Endothelial cell of umbilical vein (primary cell): ENCODE data around the gene PSMD3. TPM values are rescaled to one million over a fixed set of nuclear protein-coding genes. Genes with fewer than 3 reads are reported as not detected.

Source experiments
- BruUV-seq: library from RNA; stranded (reverse); fragments of 400-500 nt; replicated peaks from 2 replicates; lab custom pipeline; 2021; lab: Mats Ljungman, UMichigan
- CTCF ChIA-PET: fragments of 300-600, 350-600 bp; sonication (Branson Sonifier 250); formaldehyde crosslinking; loops from one replicate; lab custom pipeline; 2021; ENCODE audit warnings: antibody characterized with exemption, inconsistent platforms; lab: Charles Lee
- POLR2A ChIA-PET: fragments of 300-600, 350-600 bp; sonication (Branson Sonifier 250); formaldehyde crosslinking; loops from one replicate; lab custom pipeline; 2021; ENCODE audit warnings: antibody characterized with exemption, inconsistent platforms; lab: Charles Lee
- DNase-seq: peaks from one replicate; pipeline ENCODE4 v3.0.0-alpha.2; 2011; ENCODE audit warnings: low read depth, low spot score
- FAIRE-seq: peaks from 2 replicates; lab custom pipeline; 2011; peaks lifted over from hg19 to GRCh38; lab: Jason Lieb, UNC
- H2AFZ ChIP-seq: 2 replicates; pipeline ENCODE4 v1.6.0; 2012; ENCODE audit warnings: low read depth, low read length, control low read depth, inconsistent platforms
- H3K27ac ChIP-seq: 2 replicates; pipeline ENCODE4 v1.5.1; 2011; ENCODE audit warnings: low read depth, mild to moderate bottlenecking, control low read depth, low read length, moderate library complexity; ENCODE audit not compliant: insufficient read depth
- H3K27me3 ChIP-seq, 2 experiments: 2 replicates each; pipeline versions ENCODE4 v1.6.0 to v1.6.1; 2011; ENCODE audit warnings: low read length in 2 of 2, mixed read lengths in 1 of 2; ENCODE audit not compliant: control insufficient read depth in 2 of 2, insufficient read depth in 2 of 2
- H3K36me3 ChIP-seq, 2 experiments: 2 replicates in 1 of 2; 3 replicates in 1 of 2; pipeline ENCODE4 v1.5.1; 2011; ENCODE audit warnings: low read length in 2 of 2, mild to moderate bottlenecking in 1 of 2, moderate library complexity in 1 of 2; ENCODE audit not compliant: control insufficient read depth in 2 of 2, insufficient read depth in 2 of 2; ENCODE audit errors: extremely low read depth in 1 of 2
- H3K4me1 ChIP-seq: 3 replicates; pipeline ENCODE4 v1.5.1; 2011; ENCODE audit warnings: mild to moderate bottlenecking, low read length; ENCODE audit not compliant: control insufficient read depth, insufficient read depth; ENCODE audit errors: extremely low read depth
- H3K4me2 ChIP-seq: 2 replicates; pipeline ENCODE4 v1.6.1; 2011; ENCODE audit warnings: low read length, control low read depth, mixed read lengths; ENCODE audit not compliant: insufficient read depth
- H3K4me3 ChIP-seq, 3 experiments: fragments of 200-600 bp in 1 of 3; sonication (generic), shearing (Covaris generic) in 1 of 3; replicated peaks in 1 of 3; 2 replicates each; pipeline ENCODE4 v1.5.1; 2011 to 2016; ENCODE audit warnings: control low read depth in 3 of 3, low read length in 3 of 3, mild to moderate bottlenecking in 2 of 3, inconsistent platforms in 1 of 3, low read depth in 1 of 3, moderate library complexity in 1 of 3; ENCODE audit not compliant: insufficient read depth in 1 of 3
- H3K79me2 ChIP-seq: 2 replicates; pipeline ENCODE4 v1.6.0; 2012; ENCODE audit warnings: low read length, inconsistent platforms; ENCODE audit not compliant: control insufficient read depth, insufficient read depth
- H3K9ac ChIP-seq: replicated peaks from 2 replicates; pipeline ENCODE3; 2011; ENCODE audit warnings: low read length, control low read depth; ENCODE audit not compliant: insufficient read depth; ENCODE audit errors: extremely low read depth
- H3K9me1 ChIP-seq: replicated peaks from 3 replicates; pipeline ENCODE4 v1.6.0; 2011; ENCODE audit warnings: mild to moderate bottlenecking, low read length; ENCODE audit not compliant: control insufficient read depth, insufficient read depth; ENCODE audit errors: extremely low read depth
- H3K9me3 ChIP-seq: replicated peaks from 2 replicates; pipeline ENCODE4 v1.5.1; 2012; ENCODE audit warnings: low read length, inconsistent platforms; ENCODE audit not compliant: control insufficient read depth, insufficient read depth
- H4K20me1 ChIP-seq: replicated peaks from 2 replicates; pipeline ENCODE3; 2011; ENCODE audit warnings: mild to moderate bottlenecking, low read length; ENCODE audit not compliant: control insufficient read depth, insufficient read depth; ENCODE audit errors: extremely low read depth
- EZH2 ChIP-seq: IDR thresholded peaks from 2 replicates; pipeline ENCODE4 v1.6.1; 2012; ENCODE audit warnings: borderline replicate concordance, low read depth, mild to moderate bottlenecking, moderate library complexity, low read length, inconsistent platforms; ENCODE audit not compliant: severe bottlenecking
- FOS ChIP-seq: IDR thresholded peaks from 2 replicates; pipeline ENCODE4 v1.6.1; 2011; ENCODE audit warnings: mild to moderate bottlenecking, low read length, moderate library complexity, borderline replicate concordance; ENCODE audit not compliant: insufficient read depth
- GATA2 ChIP-seq: IDR thresholded peaks from 2 replicates; pipeline ENCODE4 v1.7.0; 2011; ENCODE audit warnings: low read depth, mild to moderate bottlenecking, moderate library complexity, mixed read lengths, low read length; ENCODE audit not compliant: insufficient read length, insufficient read depth
- JUN ChIP-seq: IDR thresholded peaks from 2 replicates; pipeline ENCODE4 v1.6.1; 2011; ENCODE audit warnings: borderline replicate concordance, low read depth; ENCODE audit not compliant: insufficient read length, insufficient read depth
- MYC ChIP-seq: IDR thresholded peaks from one replicate; pipeline ENCODE4 v1.6.1; 2011; ENCODE audit warnings: mild to moderate bottlenecking, low read depth, low read length
- POLR2A ChIP-seq: IDR thresholded peaks from 2 replicates; pipeline ENCODE4 v1.6.1; 2012; ENCODE audit warnings: low read depth, mild to moderate bottlenecking, control low read depth, low read length
- POLR2AphosphoS5 ChIP-seq: IDR thresholded peaks from 2 replicates; pipeline ENCODE4 v1.6.1; 2012; ENCODE audit warnings: low read depth, mild to moderate bottlenecking, control low read depth, low read length, moderate library complexity; ENCODE audit not compliant: insufficient read depth
- dilution Hi-C: fragments of 300-500 bp; cut with MboI; formaldehyde crosslinking; loops from one replicate; pipeline ENCODE4 v1.15.0; 2019; ENCODE audit warnings: low sequenced_read_pairs; ENCODE audit not compliant: extremely low pct_ligation_motif_present
- intact Hi-C: fragments of 100-400 bp; cut with micrococcal nuclease; formaldehyde crosslinking; loops from one replicate; pipeline ENCODE4 v1.10.0; 2022
- polyA plus RNA-seq, 4 experiments: library from polyadenylated mRNA; depleted of rRNA in 3 of 4; stranded (reverse) in 3 of 4; unstranded in 1 of 4; fragments of >200 nt; gene quantifications; 2 replicates each; pipeline versions ENCODE4 v1.2.1 to v1.2.3, GENCODE V29; 2011 to 2012; ENCODE audit warnings: missing spikeins in 1 of 4
- total RNA-seq: library from RNA; stranded (reverse); gene quantifications from 2 replicates; pipeline ENCODE4 v1.2.3, GENCODE V29; 2021
- TF ChIP-seq, protein P1 (sequence below), 2 donors: IDR thresholded peaks; 1 replicate in 1 of 2; 2 replicates in 1 of 2; pipeline ENCODE4 v1.5.1; 2011; ENCODE audit warnings: low read length in 2 of 2, mild to moderate bottlenecking in 2 of 2, moderate library complexity in 2 of 2, control low read depth in 1 of 2, inconsistent platforms in 1 of 2, low read depth in 1 of 2; ENCODE audit not compliant: insufficient read depth in 1 of 2; ENCODE audit errors: extremely low read depth in 1 of 2
- TF ChIP-seq, protein P2 (sequence below): IDR thresholded peaks from 2 replicates; pipeline ENCODE4 v1.6.1; 2011; ENCODE audit not compliant: insufficient read depth, insufficient read length

PSMD3 gene
- total and polyA plus RNA-seq, 2 donors (not counting 3 experiments of a cell fraction or from before 2014, with no cell fraction given): 120 to 136 TPM

DNA sequence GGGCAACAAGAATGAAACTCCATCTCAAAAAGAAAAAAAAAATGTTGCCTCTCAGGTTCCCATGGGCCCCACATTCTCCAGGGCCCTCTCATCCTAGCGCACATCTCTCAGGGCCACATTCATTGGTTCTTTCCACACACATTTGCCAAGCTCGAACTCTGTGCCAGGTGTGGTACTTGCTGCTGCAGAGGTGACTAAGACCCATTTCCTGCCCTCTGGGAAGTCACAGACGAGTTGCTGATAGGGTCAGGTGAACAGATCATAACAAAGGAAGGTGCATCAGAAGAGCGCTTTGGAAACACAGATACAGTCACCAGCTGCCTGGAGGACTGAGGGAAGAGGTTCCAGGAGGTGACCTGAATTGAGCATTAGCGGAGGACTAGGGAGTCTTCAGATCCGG lies 16.8 kb upstream of the PSMD3 start:
- ChIA-PET POLR2A (no interaction called here), CTCF (no interaction called here)
- Histone ChIP-seq H3K79me2 (no peaks in the 10 kb centered on the region), H3K9ac (no peak overlapping the region), H3K4me3 (no peak overlapping the region), H3K27ac (no peak overlapping the region), H3K9me1 (no peaks in the 10 kb centered on the region), H2AFZ (no peak overlapping the region), H3K27me3 (peaks cover 4% of the 10 kb centered on the region in 2 experiments), H4K20me1 (no peaks in the 10 kb centered on the region), H3K9me3 (no peaks in the 10 kb centered on the region), H3K4me2 (no peak overlapping the region), H3K36me3 (no peaks in the 10 kb centered on the region), H3K4me1 (no peaks in the 10 kb centered on the region)
- TF ChIP-seq, protein P1, sequence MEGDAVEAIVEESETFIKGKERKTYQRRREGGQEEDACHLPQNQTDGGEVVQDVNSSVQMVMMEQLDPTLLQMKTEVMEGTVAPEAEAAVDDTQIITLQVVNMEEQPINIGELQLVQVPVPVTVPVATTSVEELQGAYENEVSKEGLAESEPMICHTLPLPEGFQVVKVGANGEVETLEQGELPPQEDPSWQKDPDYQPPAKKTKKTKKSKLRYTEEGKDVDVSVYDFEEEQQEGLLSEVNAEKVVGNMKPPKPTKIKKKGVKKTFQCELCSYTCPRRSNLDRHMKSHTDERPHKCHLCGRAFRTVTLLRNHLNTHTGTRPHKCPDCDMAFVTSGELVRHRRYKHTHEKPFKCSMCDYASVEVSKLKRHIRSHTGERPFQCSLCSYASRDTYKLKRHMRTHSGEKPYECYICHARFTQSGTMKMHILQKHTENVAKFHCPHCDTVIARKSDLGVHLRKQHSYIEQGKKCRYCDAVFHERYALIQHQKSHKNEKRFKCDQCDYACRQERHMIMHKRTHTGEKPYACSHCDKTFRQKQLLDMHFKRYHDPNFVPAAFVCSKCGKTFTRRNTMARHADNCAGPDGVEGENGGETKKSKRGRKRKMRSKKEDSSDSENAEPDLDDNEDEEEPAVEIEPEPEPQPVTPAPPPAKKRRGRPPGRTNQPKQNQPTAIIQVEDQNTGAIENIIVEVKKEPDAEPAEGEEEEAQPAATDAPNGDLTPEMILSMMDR (IDR thresholded peaks at IDR 0.05; ENCODE audit: extremely low read depth in 1 of 2, insufficient read depth in 1 of 2, low read depth in 1 of 2, low read length in 2 of 2): no peak
- TF ChIP-seq POLR2A: no peak
- no peak for TF ChIP-seq MYC
- no peak for TF ChIP-seq JUN
- no peak for TF ChIP-seq EZH2
- no peak for TF ChIP-seq GATA2
- TF ChIP-seq FOS: no peak
- TF ChIP-seq, protein P2, sequence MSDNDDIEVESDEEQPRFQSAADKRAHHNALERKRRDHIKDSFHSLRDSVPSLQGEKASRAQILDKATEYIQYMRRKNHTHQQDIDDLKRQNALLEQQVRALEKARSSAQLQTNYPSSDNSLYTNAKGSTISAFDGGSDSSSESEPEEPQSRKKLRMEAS: no peak
- TF ChIP-seq POLR2AphosphoS5: no peak
- DNase-seq: no peak
- no TSS peak for BruUV-seq
- dilution Hi-C loops: no loop called here
- intact Hi-C loops: no loop called here
- FAIRE-seq: no peak
